GM18511 (cell line): ENCODE results near the gene CNTNAP4.

ENCODE experiments used
- ATAC-seq: cut with Tn5 transposase; IDR thresholded peaks from one replicate; pipeline ENCODE4 v1.9.1; 2021; ENCODE audit warnings: mild to moderate bottlenecking, moderate library complexity; ENCODE audit not compliant: unreplicated experiment

CNTNAP4 gene

GRCh38 chr16:76574651-76575050, 297.4 kb downstream of the CNTNAP4 start:
- ATAC-seq = peak; percentile 32

GRCh38 chr16:76576526-76576925, 299.3 kb downstream of the CNTNAP4 start:
- ATAC-seq = no peak

- ATAC-seq = peak; percentile 81
Measured at GRCh38 chr16:76577003-76577402, 299.8 kb downstream of the CNTNAP4 start.

- no peak for ATAC-seq
Measured at GRCh38 chr16:76579277-76579922, 302.2 kb downstream of the CNTNAP4 start.

- ATAC-seq = no peak
Measured at GRCh38 chr16:76583466-76583865, 306.3 kb downstream of the CNTNAP4 start.

- ATAC-seq = no peak
Measured at GRCh38 chr16:76583945-76584344, 306.7 kb downstream of the CNTNAP4 start.

- no peak for ATAC-seq
Measured at GRCh38 chr16:76598498-76598897, 321.3 kb downstream of the CNTNAP4 start.

- ATAC-seq = no peak
Measured at GRCh38 chr16:76607317-76607716, 330.1 kb downstream of the CNTNAP4 start.
